Spinal cord (tissue), 10 donors: ENCODE data around the gene AFAP1L2. TPM values are rescaled to one million over a fixed set of nuclear protein-coding genes. Genes with fewer than 3 reads are reported as not detected.

Experiments
- DNase-seq, 6 donors: peaks; one replicate each; pipeline versions ENCODE4 v3.0.0 to v3.0.0-alpha.2; 2013 to 2015; ENCODE audit warnings: low spot score in 6 of 6, low read depth in 4 of 6
- H3K27ac ChIP-seq: one replicate; pipeline ENCODE4 v1.5.1; 2013; ENCODE audit warnings: low read depth, low read length, control low read depth
- H3K27me3 ChIP-seq: one replicate; pipeline ENCODE4 v1.6.1; 2013; ENCODE audit warnings: low read length; ENCODE audit not compliant: control insufficient read depth, insufficient read depth
- H3K36me3 ChIP-seq: one replicate; pipeline ENCODE4 v1.6.1; 2013; ENCODE audit warnings: low read length; ENCODE audit not compliant: control insufficient read depth, insufficient read depth
- H3K4me1 ChIP-seq: one replicate; pipeline ENCODE4 v1.6.1; 2013; ENCODE audit warnings: low read length; ENCODE audit not compliant: control insufficient read depth, insufficient read depth
- H3K4me3 ChIP-seq: one replicate; pipeline ENCODE4 v1.5.1; 2013; ENCODE audit warnings: low read depth, low read length, control low read depth
- H3K9me3 ChIP-seq: one replicate; pipeline ENCODE4 v1.6.1; 2013; ENCODE audit warnings: low read length; ENCODE audit not compliant: control insufficient read depth, insufficient read depth
- WGBS: methylation state at CpG from one replicate; pipeline ENCODE4 v1.1.5; 2013; ENCODE audit warnings: missing lambda C conversion rate; ENCODE audit not compliant: insufficient coverage; 5-methylcytosine and 5-hydroxymethylcytosine counted together
- polyA plus RNA-seq, 2 donors: library from polyadenylated mRNA; unstranded; fragments of 120-200 nt; gene quantifications; one replicate each; pipeline ENCODE4 v1.2.1, GENCODE V29; 2013; ENCODE audit not compliant: insufficient read length in 2 of 2
- total RNA-seq, 2 donors: library from RNA; depleted of rRNA in 1 of 2; stranded (reverse); fragments of 120-200 nt in 1 of 2; fragments of >200 nt in 1 of 2; gene quantifications; one replicate each; pipeline versions ENCODE4 v1.2.3 to v1.2.4, GENCODE V29; 2013 to 2014
- donor health status: healthy.

The AFAP1L2 gene
- total and polyA plus RNA-seq, 4 donors, result 47.6 to 61.5 (median 54.9) TPM

DNA sequence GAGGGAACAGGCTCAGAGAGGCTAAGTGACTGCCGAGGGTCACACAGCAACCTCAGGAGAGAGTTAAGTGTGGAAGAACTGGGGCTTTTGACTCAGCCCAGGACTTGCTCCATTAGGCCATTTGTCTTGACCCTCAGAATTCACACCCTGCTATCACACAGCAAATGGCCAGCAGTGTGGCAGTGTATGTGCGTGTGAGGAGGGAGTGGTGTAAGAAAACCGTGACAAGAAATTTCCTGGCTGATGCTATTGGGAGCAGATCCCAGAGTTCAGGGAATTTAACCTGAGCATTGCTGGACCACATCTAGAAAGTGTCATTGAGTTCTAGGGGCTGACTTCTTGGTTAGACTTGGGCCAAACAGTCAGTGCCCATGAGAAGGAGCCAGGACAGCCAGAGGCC is 146.8 kb downstream of the AFAP1L2 start:
- no peaks in the 10 kb centered on the region for H3K9me3 ChIP-seq
- peaks cover 4% of the 10 kb centered on the region for H3K4me1 ChIP-seq
- H3K4me3 ChIP-seq, result no peak overlapping the region
- no peak for DNase-seq
- WGBS, result 53% methylated on average over 3 of the region's 3 CpGs
- no peaks in the 10 kb centered on the region for H3K27me3 ChIP-seq
- no peaks in the 10 kb centered on the region for H3K36me3 ChIP-seq
- no peak overlapping the region for H3K27ac ChIP-seq

DNA sequence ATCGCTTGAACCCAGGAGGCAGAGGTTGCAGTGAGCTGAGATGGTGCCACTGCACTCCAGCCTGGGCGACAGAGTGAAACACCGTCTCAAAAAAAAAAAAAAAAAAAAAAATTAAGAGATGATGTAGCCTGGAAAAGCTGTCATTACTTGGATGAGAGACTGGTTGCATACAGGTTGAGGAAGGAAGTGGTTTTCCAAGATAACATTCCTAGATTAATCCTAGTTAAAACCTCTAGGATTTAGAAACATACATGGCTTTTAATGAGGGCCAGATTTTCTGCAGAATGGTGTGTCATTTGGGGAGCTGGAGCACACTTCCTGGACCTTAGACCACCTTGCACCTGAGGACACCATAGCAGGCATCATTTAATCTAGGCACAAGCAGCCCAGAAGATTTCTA is 147.5 kb downstream of the AFAP1L2 start:
- Histone ChIP-seq H3K4me1 (peaks cover 4% of the 10 kb centered on the region), H3K9me3 (no peaks in the 10 kb centered on the region), H3K36me3 (no peaks in the 10 kb centered on the region), H3K4me3 (no peak overlapping the region), H3K27me3 (no peaks in the 10 kb centered on the region), H3K27ac (no peak overlapping the region)
- 83% methylated on average over 1 of the region's 3 CpGs for WGBS
- no peak for DNase-seq

DNA sequence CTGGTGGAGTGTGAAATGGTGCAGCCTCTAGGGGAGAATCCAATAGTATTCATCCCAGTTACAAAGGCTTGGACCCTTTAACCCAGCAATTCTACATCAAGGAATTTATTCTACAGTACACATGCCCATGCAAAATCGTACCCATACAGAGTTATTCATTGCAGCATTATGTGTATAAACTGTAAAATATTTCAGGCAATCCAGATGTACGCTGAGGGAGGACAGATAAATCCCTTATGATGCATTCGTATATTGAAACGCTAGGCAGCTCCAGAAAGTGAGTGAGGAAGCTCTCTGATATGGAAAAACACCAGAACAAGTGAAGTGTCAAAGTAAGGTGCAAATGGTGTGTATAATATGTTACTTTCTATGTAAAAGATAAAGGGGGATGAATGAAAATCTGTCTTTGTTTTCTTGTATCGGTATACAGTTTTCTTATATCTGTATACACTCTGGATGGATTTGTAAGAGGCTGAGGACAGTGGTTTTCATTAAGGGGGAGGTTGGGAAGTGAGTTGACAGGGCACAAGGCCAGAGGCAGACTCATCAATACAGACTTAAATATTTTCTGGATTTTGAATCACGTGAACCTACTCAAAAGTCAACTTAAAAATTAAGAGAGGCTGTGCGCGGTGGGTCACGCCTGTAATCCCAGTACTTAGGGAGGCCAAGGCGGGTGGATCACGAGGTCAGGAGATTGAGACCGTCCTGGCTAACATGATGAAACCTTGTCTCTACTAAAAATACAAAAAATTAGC is 148.1 kb downstream of the AFAP1L2 start:
- no peak overlapping the region for H3K4me3 ChIP-seq
- H3K27ac ChIP-seq, result no peak overlapping the region
- WGBS, result 82% methylated on average over 3 of the region's 12 CpGs

DNA sequence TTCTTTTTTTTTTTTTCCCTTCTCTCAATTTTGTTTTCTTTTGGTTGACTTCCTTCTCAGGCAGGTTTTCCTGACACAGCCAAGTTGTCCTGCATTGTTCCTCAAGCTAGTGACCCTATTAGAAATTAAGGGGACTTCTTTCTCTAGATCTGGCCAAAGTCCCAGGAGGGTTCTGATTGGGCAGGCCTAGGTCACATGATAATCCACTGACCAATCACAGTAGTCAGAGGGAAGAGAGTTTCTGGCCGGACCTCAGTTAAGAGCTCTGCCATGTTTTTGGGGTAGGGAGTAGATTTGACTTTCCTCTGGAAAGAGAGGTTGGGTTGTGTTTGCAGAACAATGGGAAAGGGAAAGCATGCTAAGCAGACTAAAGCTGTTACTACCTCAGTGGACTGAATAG is 149.1 kb downstream of the AFAP1L2 start:
- no CpG with 5 or more reads among the region's 1 CpG for WGBS
- Histone ChIP-seq H3K27me3 (no peaks in the 10 kb centered on the region), H3K27ac (no peak overlapping the region), H3K9me3 (no peaks in the 10 kb centered on the region), H3K4me3 (no peak overlapping the region), H3K4me1 (peaks cover 7% of the 10 kb centered on the region), H3K36me3 (no peaks in the 10 kb centered on the region)
- DNase-seq, result no peak

More for the DNA sequence above, 148.1 kb downstream of the AFAP1L2 start:
- Histone ChIP-seq H3K27me3 (no peaks in the 10 kb centered on the region), H3K9me3 (no peaks in the 10 kb centered on the region), H3K4me1 (peaks cover 4% of the 10 kb centered on the region), H3K36me3 (no peaks in the 10 kb centered on the region)
- peak in 1 of 6 donors; percentile 25 for DNase-seq

DNA sequence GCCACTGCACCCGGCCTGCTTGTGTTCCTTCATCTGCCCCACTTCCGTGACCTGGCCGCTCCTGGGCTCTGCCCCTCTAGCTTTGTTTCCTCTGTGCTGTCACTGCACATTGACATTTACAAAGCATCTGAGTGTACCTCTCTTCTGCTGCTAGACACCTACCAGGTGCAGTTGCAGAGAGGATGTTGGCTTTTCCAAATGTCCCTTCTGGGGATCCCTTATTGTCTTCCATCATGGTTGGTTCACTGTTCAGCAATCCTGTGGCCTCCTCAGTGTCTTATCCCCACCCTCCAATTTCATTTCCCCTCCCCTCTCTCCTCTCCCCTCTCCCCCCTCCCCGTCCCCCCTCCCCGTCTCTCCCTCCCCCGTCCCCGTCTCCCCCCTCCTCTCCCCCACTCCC is 151.4 kb downstream of the AFAP1L2 start:
- no peak for DNase-seq
- no peak overlapping the region for H3K27ac ChIP-seq
- no peaks in the 10 kb centered on the region for H3K27me3 ChIP-seq
- WGBS, result 91% methylated on average over 3 of the region's 7 CpGs
- H3K9me3 ChIP-seq, result no peaks in the 10 kb centered on the region
- H3K4me1 ChIP-seq, result peaks cover 7% of the 10 kb centered on the region
- H3K4me3 ChIP-seq, result no peak overlapping the region
- no peaks in the 10 kb centered on the region for H3K36me3 ChIP-seq

DNA sequence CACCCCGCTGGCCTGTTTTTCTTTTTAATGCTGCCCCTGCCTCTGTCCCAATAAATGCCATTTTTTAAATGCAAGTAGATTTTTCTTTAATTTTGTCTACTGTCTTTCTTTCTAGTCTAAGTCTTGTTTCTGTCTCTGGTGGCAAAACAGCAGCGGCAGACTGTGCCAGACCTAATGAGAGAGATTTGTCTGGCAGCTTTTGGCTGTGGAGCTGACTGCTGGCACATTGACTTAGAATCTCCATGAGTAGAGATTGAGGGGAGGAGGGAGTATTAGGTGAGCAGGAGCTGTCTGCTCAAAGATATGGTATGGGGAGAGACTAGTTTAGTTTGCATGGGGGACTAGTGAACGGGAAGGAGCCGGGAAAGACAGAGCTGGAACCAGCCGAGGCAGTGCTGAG is 152.2 kb downstream of the AFAP1L2 start:
- peaks cover 3% of the 10 kb centered on the region for H3K4me1 ChIP-seq
- no peak overlapping the region for H3K4me3 ChIP-seq
- peak in 1 of 6 donors; percentile 44 for DNase-seq
- no peak overlapping the region for H3K27ac ChIP-seq
- no peaks in the 10 kb centered on the region for H3K9me3 ChIP-seq
- no peaks in the 10 kb centered on the region for H3K36me3 ChIP-seq
- no peaks in the 10 kb centered on the region for H3K27me3 ChIP-seq
- 88% methylated on average over 4 of the region's 5 CpGs for WGBS

DNA sequence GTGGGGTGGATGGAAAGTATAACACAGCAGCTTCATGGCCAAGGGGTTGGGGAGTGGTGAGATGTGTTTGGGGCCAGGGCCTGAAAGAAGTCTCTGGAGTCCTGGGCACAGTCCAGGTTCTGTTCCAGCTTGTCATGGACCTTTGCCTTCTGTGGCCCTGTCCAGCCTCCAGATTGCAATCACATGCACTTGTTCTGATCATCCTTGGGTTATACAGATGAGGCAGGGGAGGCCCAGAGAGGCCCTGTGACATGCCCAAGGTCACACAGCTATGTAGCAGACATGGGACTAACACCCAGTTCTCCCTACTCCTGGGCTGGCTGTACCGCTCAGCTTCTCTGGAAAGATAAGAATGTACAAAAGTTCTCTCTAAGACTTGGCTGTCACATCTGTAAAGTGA is 153.6 kb downstream of the AFAP1L2 start:
- Histone ChIP-seq H3K36me3 (no peaks in the 10 kb centered on the region), H3K4me1 (peaks cover 3% of the 10 kb centered on the region), H3K27me3 (no peaks in the 10 kb centered on the region), H3K9me3 (no peaks in the 10 kb centered on the region), H3K4me3 (no peak overlapping the region), H3K27ac (no peak overlapping the region)
- DNase-seq, result no peak
- WGBS, result 100% methylated on average over 1 of the region's 1 CpG

DNA sequence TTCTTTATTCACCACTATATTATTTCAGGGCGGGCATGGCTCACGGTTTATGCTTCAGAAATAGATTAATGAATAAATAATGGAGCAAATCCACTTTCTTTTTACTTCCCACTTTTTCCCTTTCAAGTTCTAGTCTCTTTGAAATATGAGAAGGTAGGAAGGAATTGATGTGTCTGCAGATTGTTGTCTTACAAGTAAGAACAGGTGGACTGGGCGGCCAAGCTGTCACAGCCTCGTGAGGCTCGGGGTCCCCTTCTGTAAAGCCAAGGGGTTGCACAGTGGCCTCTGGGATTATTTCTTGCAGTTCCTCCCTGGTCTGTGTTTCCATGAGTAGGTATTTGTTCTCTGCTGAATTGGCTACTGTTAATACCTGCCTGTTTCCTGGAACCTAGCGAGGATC is 154.1 kb downstream of the AFAP1L2 start:
- Histone ChIP-seq H3K9me3 (no peaks in the 10 kb centered on the region), H3K4me3 (no peak overlapping the region), H3K27ac (no peak overlapping the region), H3K36me3 (no peaks in the 10 kb centered on the region), H3K4me1 (peaks cover 3% of the 10 kb centered on the region), H3K27me3 (no peaks in the 10 kb centered on the region)
- no peak for DNase-seq
- 91% methylated on average over 4 of the region's 6 CpGs for WGBS

DNA sequence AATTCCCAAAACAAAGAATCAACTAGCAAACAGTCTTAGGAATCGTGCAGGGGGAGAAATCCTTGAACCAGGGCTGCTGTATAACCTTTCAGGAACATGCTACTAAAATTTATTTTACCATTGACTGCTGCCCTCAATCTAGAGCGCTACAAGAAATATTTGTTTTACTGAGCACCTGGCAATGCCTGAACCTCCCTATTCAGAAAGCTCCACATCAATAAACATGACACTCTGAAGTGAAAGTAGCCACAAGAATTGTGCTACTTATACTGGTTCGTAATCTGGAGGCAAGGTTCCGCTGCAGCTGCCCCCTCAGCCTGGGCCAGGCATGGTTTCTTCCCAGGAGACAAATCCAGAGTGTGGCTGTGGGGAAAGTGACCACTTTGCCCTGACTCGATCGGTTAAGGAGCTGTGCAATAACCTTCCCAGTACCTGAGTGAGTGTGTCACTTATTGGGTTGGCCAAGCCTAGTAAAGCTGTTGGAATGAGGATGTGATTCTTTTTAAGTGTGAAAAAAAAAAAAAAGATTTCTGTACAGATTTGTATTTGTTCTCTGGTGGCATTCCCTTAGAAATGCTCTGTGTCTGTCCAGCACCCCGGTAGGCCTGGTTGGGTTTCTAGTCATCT is 157.5 kb downstream of the AFAP1L2 start:
- no peak for DNase-seq
- Histone ChIP-seq H3K4me3 (no peak overlapping the region), H3K27ac (no peak overlapping the region), H3K4me1 (peaks cover 3% of the 10 kb centered on the region), H3K9me3 (no peaks in the 10 kb centered on the region), H3K27me3 (peaks cover 11% of the 10 kb centered on the region), H3K36me3 (no peaks in the 10 kb centered on the region)
- 75% methylated on average over 4 of the region's 7 CpGs for WGBS
